Common myeloid progenitor, CD34-positive (primary cell): ENCODE results near the gene RFPL4AL1.

ENCODE experiments used
- CTCF ChIA-PET: fragments of 350-600 bp; sonication (Branson Sonifier 250); formaldehyde crosslinking; loops from one replicate; lab custom pipeline; 2021; ENCODE audit warnings: antibody characterized with exemption; lab: Charles Lee
- POLR2A ChIA-PET: fragments of 350-600 bp; sonication (Branson Sonifier 250); formaldehyde crosslinking; loops from one replicate; lab custom pipeline; 2021; ENCODE audit warnings: antibody characterized with exemption; lab: Charles Lee
- DNase-seq, 3 donors: peaks; one replicate each; pipeline versions ENCODE4 v3.0.0 to v3.0.0-alpha.2; 2013
- H3K27ac ChIP-seq, 2 experiments: 1 replicate in 1 of 2; 2 replicates in 1 of 2; pipeline ENCODE4 v1.7.0; 2013; ENCODE audit warnings: inconsistent platforms in 2 of 2, low read length in 2 of 2, mild to moderate bottlenecking in 2 of 2, low read depth in 1 of 2, moderate library complexity in 1 of 2; ENCODE audit not compliant: severe bottlenecking in 2 of 2, insufficient read depth in 1 of 2, poor library complexity in 1 of 2
- H3K27me3 ChIP-seq, 5 experiments: replicated peaks in 2 of 5; 1 replicate in 3 of 5; 2 replicates in 2 of 5; pipeline versions ENCODE4 v1.6.1 to v1.7.0; 2013; ENCODE audit warnings: low read length in 4 of 5, mild to moderate bottlenecking in 2 of 5, moderate library complexity in 2 of 5, inconsistent platforms in 1 of 5; ENCODE audit not compliant: insufficient read depth in 5 of 5, control insufficient read depth in 4 of 5
- H3K36me3 ChIP-seq, 4 experiments: 1 replicate in 2 of 4; 2 replicates in 2 of 4; pipeline versions ENCODE4 v1.6.1 to v1.7.0; 2013; ENCODE audit warnings: low read length in 3 of 4, control low read depth in 1 of 4, mild to moderate bottlenecking in 1 of 4; ENCODE audit not compliant: control insufficient read depth in 4 of 4, insufficient read depth in 4 of 4
- H3K4me1 ChIP-seq, 4 experiments: 1 replicate in 3 of 4; 2 replicates in 1 of 4; pipeline versions ENCODE4 v1.6.1 to v1.7.1; 2013; ENCODE audit warnings: low read length in 3 of 4, mild to moderate bottlenecking in 3 of 4, control low read depth in 1 of 4, inconsistent platforms in 1 of 4, moderate library complexity in 1 of 4; ENCODE audit not compliant: control insufficient read depth in 4 of 4, insufficient read depth in 4 of 4; ENCODE audit errors: control extremely low read depth in 1 of 4
- H3K4me3 ChIP-seq, 7 experiments: 1 replicate in 4 of 7; 2 replicates in 3 of 7; pipeline versions ENCODE4 v1.5.1 to v1.7.0; 2013; ENCODE audit warnings: mild to moderate bottlenecking in 7 of 7, low read length in 6 of 7, moderate library complexity in 6 of 7, inconsistent platforms in 2 of 7, low read depth in 2 of 7, control low read depth in 1 of 7; ENCODE audit not compliant: insufficient read depth in 4 of 7, control insufficient read depth in 1 of 7; ENCODE audit errors: extremely low read depth in 1 of 7
- H3K9me3 ChIP-seq, 5 experiments: 1 replicate in 4 of 5; 2 replicates in 1 of 5; pipeline versions ENCODE4 v1.6.1 to v1.7.1; 2013; ENCODE audit warnings: low read length in 4 of 5, mild to moderate bottlenecking in 2 of 5, inconsistent platforms in 1 of 5, low read depth in 1 of 5, moderate library complexity in 1 of 5; ENCODE audit not compliant: control insufficient read depth in 4 of 5, insufficient read depth in 2 of 5; ENCODE audit errors: control extremely low read depth in 1 of 5
- WGBS: methylation state at CpG from one replicate; pipeline ENCODE4 v1.1.5; 2013; ENCODE audit not compliant: insufficient coverage; 5-methylcytosine and 5-hydroxymethylcytosine counted together

The RFPL4AL1 gene

DNA sequence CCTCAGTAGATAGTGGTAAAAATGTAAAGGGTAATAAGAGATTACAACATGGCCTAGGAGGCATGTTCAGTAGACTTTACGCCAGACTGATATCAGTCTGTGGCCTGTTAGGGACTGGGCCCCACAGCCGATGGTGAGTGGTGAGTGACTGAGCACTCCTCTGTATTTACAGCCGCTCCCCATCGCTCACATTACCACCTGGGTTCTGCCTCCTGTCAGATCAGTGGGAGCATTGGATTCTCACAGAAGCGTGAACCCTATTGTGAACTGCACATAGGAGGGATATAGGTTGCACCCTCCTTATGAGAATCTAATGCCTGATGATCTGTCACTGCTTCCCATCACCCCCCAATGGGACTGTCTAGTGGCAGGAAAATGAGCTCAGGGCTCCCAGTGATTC is 45.0 kb downstream of the RFPL4AL1 start:
- DNase-seq, result no peak
- Histone ChIP-seq H3K27me3 (no peaks in the 10 kb centered on the region), H3K27ac (no peak overlapping the region), H3K4me3 (no peak overlapping the region), H3K4me1 (no peaks in the 10 kb centered on the region), H3K9me3 (peaks cover 0 to 2% (median 0%) of the 10 kb centered on the region in 5 experiments), H3K36me3 (no peaks in the 10 kb centered on the region)
- WGBS, result 100% methylated on average over 2 of the region's 5 CpGs
- ChIA-PET POLR2A (no interaction called here), CTCF (no interaction called here)

DNA sequence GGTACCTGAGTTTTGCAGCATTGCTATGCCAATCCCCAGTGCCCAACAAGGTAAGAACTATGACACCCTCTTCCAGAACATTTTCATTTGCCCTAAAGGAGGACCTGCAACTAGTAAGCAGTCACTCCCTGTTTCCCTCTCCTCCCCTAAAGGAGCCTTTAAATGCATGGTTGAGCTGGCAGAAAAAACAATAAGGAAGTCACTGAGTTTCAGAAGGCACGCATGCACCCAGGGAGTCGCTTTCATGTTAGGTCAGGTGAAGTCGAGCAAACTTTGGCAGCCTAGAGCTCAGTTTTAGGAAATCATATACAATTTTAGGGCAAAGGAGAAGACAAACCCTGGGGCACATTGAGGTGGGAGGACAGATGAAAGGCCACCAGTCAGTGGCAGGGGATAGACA is 51.1 kb downstream of the RFPL4AL1 start:
- no peaks in the 10 kb centered on the region for H3K27me3 ChIP-seq
- POLR2A ChIA-PET, result no interaction called here
- DNase-seq, result no peak
- WGBS, result 86% methylated on average over 3 of the region's 3 CpGs
- no peaks in the 10 kb centered on the region for H3K36me3 ChIP-seq
- H3K9me3 ChIP-seq, result peaks cover 0 to 3% (median 0%) of the 10 kb centered on the region in 5 experiments
- H3K27ac ChIP-seq, result no peak overlapping the region
- no peaks in the 10 kb centered on the region for H3K4me1 ChIP-seq
- no peak overlapping the region for H3K4me3 ChIP-seq
- CTCF ChIA-PET, result no interaction called here
